ENCODE results near the gene RAI1.

- TF ChIP-seq, protein P1, sequence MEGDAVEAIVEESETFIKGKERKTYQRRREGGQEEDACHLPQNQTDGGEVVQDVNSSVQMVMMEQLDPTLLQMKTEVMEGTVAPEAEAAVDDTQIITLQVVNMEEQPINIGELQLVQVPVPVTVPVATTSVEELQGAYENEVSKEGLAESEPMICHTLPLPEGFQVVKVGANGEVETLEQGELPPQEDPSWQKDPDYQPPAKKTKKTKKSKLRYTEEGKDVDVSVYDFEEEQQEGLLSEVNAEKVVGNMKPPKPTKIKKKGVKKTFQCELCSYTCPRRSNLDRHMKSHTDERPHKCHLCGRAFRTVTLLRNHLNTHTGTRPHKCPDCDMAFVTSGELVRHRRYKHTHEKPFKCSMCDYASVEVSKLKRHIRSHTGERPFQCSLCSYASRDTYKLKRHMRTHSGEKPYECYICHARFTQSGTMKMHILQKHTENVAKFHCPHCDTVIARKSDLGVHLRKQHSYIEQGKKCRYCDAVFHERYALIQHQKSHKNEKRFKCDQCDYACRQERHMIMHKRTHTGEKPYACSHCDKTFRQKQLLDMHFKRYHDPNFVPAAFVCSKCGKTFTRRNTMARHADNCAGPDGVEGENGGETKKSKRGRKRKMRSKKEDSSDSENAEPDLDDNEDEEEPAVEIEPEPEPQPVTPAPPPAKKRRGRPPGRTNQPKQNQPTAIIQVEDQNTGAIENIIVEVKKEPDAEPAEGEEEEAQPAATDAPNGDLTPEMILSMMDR (IDR thresholded peaks at IDR 0.05; ENCODE audit: insufficient read depth, low read depth, low read length) = no peak
- no peak for TF ChIP-seq EZH2 (IDR thresholded peaks at IDR 0.05; ENCODE audit: insufficient read depth, low read length)
Observed at GRCh38 chr17:17667947-17668346, 13.3 kb upstream of the RAI1 start.
